AG10803 (cell line): ENCODE measurements around the gene SPATA24.

Experiments used
- DNase-seq: peaks from one replicate; pipeline ENCODE4 v3.0.0; 2010; ENCODE audit warnings: low read depth
- H3K4me3 ChIP-seq: 2 replicates; pipeline ENCODE4 v1.5.1; 2011; ENCODE audit warnings: mild to moderate bottlenecking, low read length, control low read depth
- CTCF ChIP-seq: conservative IDR thresholded peaks from 2 replicates; pipeline ENCODE4 v1.5.1; 2011; ENCODE audit warnings: mild to moderate bottlenecking, low read length, control low read depth, inconsistent platforms

Gene SPATA24

GRCh38 chr5:139393497-139394122, 10.3 kb downstream of the SPATA24 start:
- DNase-seq: no peak
- H3K4me3 ChIP-seq: peak overlapping the region; percentile 49
- TF ChIP-seq CTCF: no peak

GRCh38 chr5:139392678-139393496, 11.0 kb downstream of the SPATA24 start:
- H3K4me3 ChIP-seq: peak overlapping the region; percentile 49
- TF ChIP-seq CTCF: peak; percentile 48
- DNase-seq: no peak

GRCh38 chr5:139392324-139392677, 11.6 kb downstream of the SPATA24 start:
- no peak for TF ChIP-seq CTCF
- H3K4me3 ChIP-seq: no peak overlapping the region; the same call in 1 of the 2 replicates
- no peak for DNase-seq

GRCh38 chr5:139391570-139392323, 12.1 kb downstream of the SPATA24 start:
- DNase-seq: no peak
- no peak for TF ChIP-seq CTCF
- no peak overlapping the region for H3K4me3 ChIP-seq

GRCh38 chr5:139390639-139391569, 13.0 kb downstream of the SPATA24 start:
- no peak for DNase-seq
- no peak overlapping the region for H3K4me3 ChIP-seq
- no peak for TF ChIP-seq CTCF
